NCI-H460 (cell line): ENCODE measurements around the gene FES. TPM values are rescaled to one million over a fixed set of nuclear protein-coding genes. Genes with fewer than 3 reads are reported as not detected.
"Not testable (repeated sequence)": the region's sequence is repeated elsewhere in the genome, so short reads cannot be mapped to it uniquely, and the experiment has no call there.

Experiments used
- DNase-seq: peaks from one replicate; pipeline ENCODE4 v3.0.0-alpha.2; 2016; ENCODE audit warnings: low read depth; ENCODE audit errors: extremely low read depth
- total RNA-seq: library from RNA; depleted of rRNA; stranded (reverse); fragments of >200 nt; shearing (Covaris generic); gene quantifications from 2 replicates; pipeline ENCODE4 v1.2.3, GENCODE V29; 2014

Gene FES
- total RNA-seq, 1 experiment from 2014 or later = 0.59 TPM

- no peak for DNase-seq
Measured at GRCh38 chr15:90889736-90890456, 5.6 kb downstream of the FES start.

- no peak for DNase-seq
Measured at GRCh38 chr15:90890839-90891238, 6.5 kb downstream of the FES start.

GRCh38 chr15:90891346-90891949, 7.1 kb downstream of the FES start:
- DNase-seq = no peak

- no peak for DNase-seq
Measured at GRCh38 chr15:90892023-90892422, 7.7 kb downstream of the FES start.

GRCh38 chr15:90892498-90893174, 8.3 kb downstream of the FES start:
- no peak for DNase-seq

GRCh38 chr15:90893175-90894090, 9.1 kb downstream of the FES start:
- no peak for DNase-seq

GRCh38 chr15:90895571-90896117, 11.3 kb downstream of the FES start:
- peak; percentile 18 for DNase-seq

- not testable (repeated sequence) for DNase-seq
Measured at GRCh38 chr15:90897131-90897655, 12.9 kb downstream of the FES start.

- no peak for DNase-seq
Measured at GRCh38 chr15:90901175-90902039, 17.1 kb downstream of the FES start.

- peak; percentile 68 for DNase-seq
Measured at GRCh38 chr15:90902040-90902839, 17.9 kb downstream of the FES start.

- peak; percentile 21 for DNase-seq
Measured at GRCh38 chr15:90902840-90903732, 18.8 kb downstream of the FES start, which contains the start of gene MAN2A2. Gene MAN2A2, plus strand, starts transcription at chr15:90903302. Its CDS starts 906 bp downstream, at chr15:90904208.

GRCh38 chr15:90903733-90904536, 19.6 kb downstream of the FES start:
- DNase-seq = no peak

- DNase-seq = no peak
Measured at GRCh38 chr15:90904746-90905145, 20.4 kb downstream of the FES start.

GRCh38 chr15:90905306-90906180, 21.2 kb downstream of the FES start:
- no peak for DNase-seq

GRCh38 chr15:90906181-90906849, 22.0 kb downstream of the FES start:
- DNase-seq = no peak
